Fibroblast of lung (primary cell): ENCODE results near the gene PALMD. TPM values are rescaled to one million over a fixed set of nuclear protein-coding genes. Genes with fewer than 3 reads are reported as not detected.

ENCODE experiments used
- DNase-seq, 2 donors: peaks; one replicate each; pipeline versions ENCODE4 v3.0.0 to v3.0.0-alpha.2; 2010; ENCODE audit warnings: low read depth in 2 of 2
- H2AFZ ChIP-seq: 2 replicates; pipeline ENCODE4 v1.5.1; 2012; ENCODE audit warnings: low read length, control low read depth, inconsistent platforms
- H3K27ac ChIP-seq: 2 replicates; pipeline ENCODE4 v1.5.1; 2011; ENCODE audit warnings: low read length, control low read depth; ENCODE audit not compliant: insufficient read depth
- H3K27me3 ChIP-seq: 2 replicates; pipeline ENCODE4 v1.5.1; 2011; ENCODE audit warnings: mild to moderate bottlenecking, low read length; ENCODE audit not compliant: control insufficient read depth, insufficient read depth
- H3K36me3 ChIP-seq: 2 replicates; pipeline ENCODE4 v1.5.1; 2011; ENCODE audit warnings: low read length; ENCODE audit not compliant: control insufficient read depth, insufficient read depth
- H3K4me1 ChIP-seq: 2 replicates; pipeline ENCODE4 v1.5.1; 2011; ENCODE audit warnings: low read length; ENCODE audit not compliant: control insufficient read depth, insufficient read depth; ENCODE audit errors: extremely low read depth
- H3K4me2 ChIP-seq: 2 replicates; pipeline ENCODE4 v1.5.1; 2011; ENCODE audit warnings: low read length, control low read depth; ENCODE audit not compliant: insufficient read depth; ENCODE audit errors: extremely low read depth
- H3K4me3 ChIP-seq, 4 experiments: fragments of 200-600 bp in 1 of 4; sonication (generic) in 1 of 4; replicated peaks in 1 of 4; 2 replicates each; pipeline ENCODE4 v1.5.1; 2011 to 2016; ENCODE audit warnings: low read length in 4 of 4, low read depth in 3 of 4, mild to moderate bottlenecking in 3 of 4, control low read depth in 2 of 4, inconsistent platforms in 1 of 4, mixed read lengths in 1 of 4; ENCODE audit not compliant: insufficient read depth in 1 of 4; ENCODE audit errors: control extremely low read depth in 1 of 4
- H3K79me2 ChIP-seq: 2 replicates; pipeline ENCODE4 v1.5.1; 2012; ENCODE audit warnings: mild to moderate bottlenecking, low read length, inconsistent platforms; ENCODE audit not compliant: control insufficient read depth, insufficient read depth
- H3K9ac ChIP-seq: 2 replicates; pipeline ENCODE4 v1.5.1; 2011; ENCODE audit warnings: mild to moderate bottlenecking, low read length, control low read depth; ENCODE audit not compliant: insufficient read depth
- H3K9me3 ChIP-seq: 2 replicates; pipeline ENCODE4 v1.5.1; 2012; ENCODE audit warnings: low read depth, low read length; ENCODE audit not compliant: control insufficient read depth, insufficient read depth
- H4K20me1 ChIP-seq: 2 replicates; pipeline ENCODE4 v1.5.1; 2011; ENCODE audit warnings: low read length; ENCODE audit not compliant: control insufficient read depth, insufficient read depth; ENCODE audit errors: extremely low read depth
- EZH2 ChIP-seq: IDR thresholded peaks from 2 replicates; pipeline ENCODE4 v1.5.1; 2012; ENCODE audit warnings: low read length, control low read depth, mild to moderate bottlenecking; ENCODE audit errors: missing control alignments
- polyA plus RNA-seq, 2 donors: library from polyadenylated mRNA; depleted of rRNA in 1 of 2; stranded (reverse) in 1 of 2; unstranded in 1 of 2; fragments of >200 nt; gene quantifications; 2 replicates each; pipeline ENCODE4 v1.2.1, GENCODE V29; 2011 to 2012; ENCODE audit warnings: missing spikeins in 1 of 2
- total RNA-seq: library from RNA; depleted of rRNA; stranded (reverse); fragments of >200 nt; gene quantifications from 2 replicates; pipeline ENCODE4 v1.2.1, GENCODE V29; 2014
- TF ChIP-seq, protein P1 (sequence below), 2 donors: IDR thresholded peaks in 1 of 2; conservative IDR thresholded peaks in 1 of 2; 1 replicate in 1 of 2; 2 replicates in 1 of 2; pipeline ENCODE4 v1.5.1; 2011 to 2012; ENCODE audit warnings: low read length in 2 of 2, control low read depth in 1 of 2, inconsistent platforms in 1 of 2, low read depth in 1 of 2, mild to moderate bottlenecking in 1 of 2

PALMD gene
- total and polyA plus RNA-seq, 2 donors (not counting 1 experiment from before 2014, with no cell fraction given), result 1.5 to 31.0 TPM

DNA sequence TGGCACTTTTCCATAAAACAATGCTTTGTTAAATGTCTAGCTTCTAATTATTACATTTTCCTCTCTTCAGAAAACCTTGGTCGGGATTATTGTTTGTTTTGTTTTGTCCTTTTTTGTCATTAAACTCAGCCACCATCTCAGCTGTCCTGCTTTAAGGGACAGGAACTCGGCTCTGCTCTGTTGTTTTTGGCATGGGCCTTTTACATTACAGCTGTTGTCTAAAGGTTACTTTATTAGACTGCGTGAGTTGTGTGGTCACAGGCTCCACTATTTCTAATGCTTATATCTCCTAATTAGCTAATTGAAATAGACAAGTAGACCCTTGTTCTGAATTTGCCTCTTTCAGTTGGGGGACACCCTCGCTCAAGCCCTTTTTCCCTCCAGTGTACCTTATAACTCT lies 1.6 kb downstream of the PALMD start:
- peaks cover 2% of the 10 kb centered on the region for H3K4me1 ChIP-seq
- H3K27ac ChIP-seq, result no peak overlapping the region
- peak overlapping the region in 1 of 4 experiments; percentile 48 for H3K4me3 ChIP-seq
- no peaks in the 10 kb centered on the region for H3K36me3 ChIP-seq
- TF ChIP-seq EZH2, result no peak
- TF ChIP-seq, protein P1, sequence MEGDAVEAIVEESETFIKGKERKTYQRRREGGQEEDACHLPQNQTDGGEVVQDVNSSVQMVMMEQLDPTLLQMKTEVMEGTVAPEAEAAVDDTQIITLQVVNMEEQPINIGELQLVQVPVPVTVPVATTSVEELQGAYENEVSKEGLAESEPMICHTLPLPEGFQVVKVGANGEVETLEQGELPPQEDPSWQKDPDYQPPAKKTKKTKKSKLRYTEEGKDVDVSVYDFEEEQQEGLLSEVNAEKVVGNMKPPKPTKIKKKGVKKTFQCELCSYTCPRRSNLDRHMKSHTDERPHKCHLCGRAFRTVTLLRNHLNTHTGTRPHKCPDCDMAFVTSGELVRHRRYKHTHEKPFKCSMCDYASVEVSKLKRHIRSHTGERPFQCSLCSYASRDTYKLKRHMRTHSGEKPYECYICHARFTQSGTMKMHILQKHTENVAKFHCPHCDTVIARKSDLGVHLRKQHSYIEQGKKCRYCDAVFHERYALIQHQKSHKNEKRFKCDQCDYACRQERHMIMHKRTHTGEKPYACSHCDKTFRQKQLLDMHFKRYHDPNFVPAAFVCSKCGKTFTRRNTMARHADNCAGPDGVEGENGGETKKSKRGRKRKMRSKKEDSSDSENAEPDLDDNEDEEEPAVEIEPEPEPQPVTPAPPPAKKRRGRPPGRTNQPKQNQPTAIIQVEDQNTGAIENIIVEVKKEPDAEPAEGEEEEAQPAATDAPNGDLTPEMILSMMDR (conservative IDR thresholded peaks at IDR 0.05 in 1 of 2, IDR thresholded peaks at IDR 0.05 in 1 of 2; ENCODE audit: low read depth in 1 of 2, low read length in 2 of 2), result no peak
- no peak for DNase-seq
- H3K9ac ChIP-seq, result no peak overlapping the region
- H3K4me2 ChIP-seq, result peak overlapping the region; percentile 26
- no peaks in the 10 kb centered on the region for H4K20me1 ChIP-seq
- H3K27me3 ChIP-seq, result no peaks in the 10 kb centered on the region
- H2AFZ ChIP-seq, result no peak overlapping the region
- H3K9me3 ChIP-seq, result no peaks in the 10 kb centered on the region
- no peaks in the 10 kb centered on the region for H3K79me2 ChIP-seq

DNA sequence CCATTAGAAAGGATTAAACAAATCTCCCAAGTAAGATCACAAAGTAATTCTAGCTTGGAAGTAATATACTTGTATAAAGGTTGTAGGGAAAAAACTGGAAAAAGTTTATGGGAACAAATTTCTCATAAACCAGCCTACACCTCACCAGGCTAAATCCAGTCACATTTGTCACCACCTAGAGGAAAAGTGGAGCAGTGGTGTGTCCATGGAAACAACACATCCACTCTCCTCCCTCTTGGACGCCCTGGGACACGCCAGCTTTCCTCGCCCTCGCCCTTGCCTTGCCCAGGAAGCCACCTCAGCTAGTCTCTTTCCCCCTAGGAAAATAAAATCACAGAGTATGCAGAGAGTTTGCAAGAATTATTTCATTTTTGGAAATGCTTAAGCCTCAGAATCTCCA lies 2.2 kb downstream of the PALMD start:
- no peak overlapping the region for H3K27ac ChIP-seq
- H3K4me2 ChIP-seq, result no peak overlapping the region
- no peaks in the 10 kb centered on the region for H4K20me1 ChIP-seq
- peak overlapping the region in 1 of 4 experiments; percentile 48 for H3K4me3 ChIP-seq
- no peaks in the 10 kb centered on the region for H3K9me3 ChIP-seq
- no peak overlapping the region for H3K9ac ChIP-seq
- no peaks in the 10 kb centered on the region for H3K36me3 ChIP-seq
- no peak for TF ChIP-seq EZH2
- TF ChIP-seq, protein P1 (conservative IDR thresholded peaks at IDR 0.05 in 1 of 2, IDR thresholded peaks at IDR 0.05 in 1 of 2; ENCODE audit: low read depth in 1 of 2, low read length in 2 of 2), result no peak
- no peak overlapping the region for H2AFZ ChIP-seq
- H3K79me2 ChIP-seq, result no peaks in the 10 kb centered on the region
- peaks cover 2% of the 10 kb centered on the region for H3K4me1 ChIP-seq
- DNase-seq, result peak in 1 of 2 donors; percentile 29
- H3K27me3 ChIP-seq, result no peaks in the 10 kb centered on the region

DNA sequence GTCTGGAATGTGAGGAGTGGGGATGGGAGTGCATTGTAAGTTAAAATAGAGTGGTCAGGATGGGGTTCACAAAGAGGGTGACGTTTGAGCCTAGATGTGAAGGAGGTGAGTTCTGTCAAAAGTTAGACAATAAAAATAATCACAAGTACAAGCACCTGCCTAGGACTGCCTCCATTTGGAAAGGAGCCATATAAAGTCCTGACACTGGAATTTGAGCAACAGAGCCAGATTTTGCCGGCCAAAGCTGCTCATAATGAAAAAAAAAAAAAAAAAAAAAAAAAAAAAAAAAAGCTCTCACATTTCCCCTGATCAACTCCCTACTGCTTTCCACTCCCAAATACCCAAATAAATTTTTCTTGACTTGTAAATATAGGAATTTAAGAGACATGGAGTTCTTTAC lies 4.1 kb downstream of the PALMD start:
- no peak for DNase-seq
- Histone ChIP-seq H3K27me3 (no peaks in the 10 kb centered on the region), H3K36me3 (no peaks in the 10 kb centered on the region), H3K27ac (no peak overlapping the region), H3K9me3 (no peaks in the 10 kb centered on the region), H3K4me3 (no peak overlapping the region), H3K79me2 (no peaks in the 10 kb centered on the region), H4K20me1 (no peaks in the 10 kb centered on the region), H2AFZ (no peak overlapping the region), H3K4me2 (no peak overlapping the region), H3K9ac (no peak overlapping the region), H3K4me1 (peaks cover 2% of the 10 kb centered on the region)
- no peak for TF ChIP-seq EZH2
- TF ChIP-seq, protein P1 (conservative IDR thresholded peaks at IDR 0.05 in 1 of 2, IDR thresholded peaks at IDR 0.05 in 1 of 2; ENCODE audit: low read depth in 1 of 2, low read length in 2 of 2), result no peak
